Brain microvascular endothelial cell (primary cell): Measurements from ENCODE around the gene PLD1.
"Not testable (repeated sequence)": the region's sequence is repeated elsewhere in the genome, so short reads cannot be mapped to it uniquely, and the experiment has no call there.

Source experiments
- DNase-seq: peaks from one replicate; pipeline ENCODE4 v3.0.0-alpha.2; 2020
- H3K27ac ChIP-seq: fragments of 250-450 bp; sonication (Bioruptor Pico); 2 replicates; pipeline ENCODE4 v1.5.1; 2020; ENCODE audit warnings: mild to moderate bottlenecking, moderate library complexity
- H3K27me3 ChIP-seq: fragments of 250-450 bp; sonication (Bioruptor Pico); replicated peaks from 2 replicates; pipeline ENCODE4 v1.5.1; 2020; ENCODE audit warnings: mild to moderate bottlenecking
- H3K36me3 ChIP-seq: fragments of 250-450 bp; sonication (Bioruptor Pico); replicated peaks from 2 replicates; pipeline ENCODE4 v1.5.1; 2020; ENCODE audit warnings: mild to moderate bottlenecking
- H3K4me3 ChIP-seq: 2 replicates; pipeline ENCODE4 v1.5.1; 2011; ENCODE audit warnings: low read depth, mild to moderate bottlenecking, control low read depth, low read length, moderate library complexity
- CTCF ChIP-seq: IDR thresholded peaks from 2 replicates; pipeline ENCODE4 v1.5.1; 2011; ENCODE audit warnings: low read depth, mild to moderate bottlenecking, moderate library complexity, low read length, control low read depth, inconsistent platforms; ENCODE audit errors: missing control alignments
- in situ Hi-C: cut with HindIII; loops from 2 replicates; pipeline ENCODE4 v1.10.0; 2017; ENCODE audit warnings: low sequenced_read_pairs, low pct_ligation_motif_present

Gene PLD1

GRCh38 chr3:171809861-171810628 lies at the start of gene PLD1:
Gene PLD1, minus strand, starts transcription at chr3:171810483. Its CDS starts 72,432 bp downstream, at chr3:171738051.
- H3K4me3 ChIP-seq: peak within 1 kb of the TSS; percentile 79
- no peaks in the 10 kb centered on the region for H3K36me3 ChIP-seq
- DNase-seq: peak; percentile 89
- peak within 1 kb of the TSS; percentile 98 for H3K27ac ChIP-seq
- TF ChIP-seq CTCF: no peak
- H3K27me3 ChIP-seq: no peaks in the 10 kb centered on the region
- in situ Hi-C loops: no loop called here

GRCh38 chr3:171858770-171859169 lies 48.5 kb upstream of the PLD1 start:
- H3K4me3 ChIP-seq, in situ Hi-C loops, H3K36me3 ChIP-seq: not testable (repeated sequence)

GRCh38 chr3:171854649-171855305 lies 44.5 kb upstream of the PLD1 start:
- H3K27me3 ChIP-seq: no peaks in the 10 kb centered on the region
- DNase-seq: no peak
- no peak overlapping the region for H3K27ac ChIP-seq
- no peaks in the 10 kb centered on the region for H3K36me3 ChIP-seq
- no peak for TF ChIP-seq CTCF
- in situ Hi-C loops: no loop called here
- no peak overlapping the region for H3K4me3 ChIP-seq

More at GRCh38 chr3:171858770-171859169, 48.5 kb upstream of the PLD1 start:
- not testable (repeated sequence) for DNase-seq, H3K27ac ChIP-seq, H3K27me3 ChIP-seq

GRCh38 chr3:171851660-171852058 lies 41.4 kb upstream of the PLD1 start:
- H3K36me3 ChIP-seq: no peaks in the 10 kb centered on the region
- H3K27ac ChIP-seq: peak overlapping the region; percentile 35
- TF ChIP-seq CTCF: no peak
- DNase-seq: no peak
- H3K27me3 ChIP-seq: no peaks in the 10 kb centered on the region
- in situ Hi-C loops: no loop called here
- H3K4me3 ChIP-seq: no peak overlapping the region

- Histone ChIP-seq H3K27ac (peak overlapping the region; percentile 28), H3K27me3 (no peaks in the 10 kb centered on the region), H3K4me3 (no peak overlapping the region), H3K36me3 (no peaks in the 10 kb centered on the region)
- no peak for TF ChIP-seq CTCF
- in situ Hi-C loops: no loop called here
- no peak for DNase-seq
Observed at GRCh38 chr3:171850960-171851659, 40.8 kb upstream of the PLD1 start.
